GM12892 (cell line): ENCODE data around the gene CABYR.

Experiments used
- POLR2A ChIP-seq: IDR thresholded peaks from 2 replicates; pipeline ENCODE4 v1.6.1; 2011; ENCODE audit warnings: low read depth, low read length, control low read depth
- POLR2AphosphoS5 ChIP-seq: IDR thresholded peaks from 2 replicates; pipeline ENCODE4 v1.6.1; 2011; ENCODE audit warnings: low read depth, low read length, control low read depth
- TAF1 ChIP-seq: IDR thresholded peaks from 2 replicates; pipeline ENCODE4 v1.6.1; 2011; ENCODE audit warnings: low read depth, mild to moderate bottlenecking, control low read depth, low read length, borderline replicate concordance

DNA sequence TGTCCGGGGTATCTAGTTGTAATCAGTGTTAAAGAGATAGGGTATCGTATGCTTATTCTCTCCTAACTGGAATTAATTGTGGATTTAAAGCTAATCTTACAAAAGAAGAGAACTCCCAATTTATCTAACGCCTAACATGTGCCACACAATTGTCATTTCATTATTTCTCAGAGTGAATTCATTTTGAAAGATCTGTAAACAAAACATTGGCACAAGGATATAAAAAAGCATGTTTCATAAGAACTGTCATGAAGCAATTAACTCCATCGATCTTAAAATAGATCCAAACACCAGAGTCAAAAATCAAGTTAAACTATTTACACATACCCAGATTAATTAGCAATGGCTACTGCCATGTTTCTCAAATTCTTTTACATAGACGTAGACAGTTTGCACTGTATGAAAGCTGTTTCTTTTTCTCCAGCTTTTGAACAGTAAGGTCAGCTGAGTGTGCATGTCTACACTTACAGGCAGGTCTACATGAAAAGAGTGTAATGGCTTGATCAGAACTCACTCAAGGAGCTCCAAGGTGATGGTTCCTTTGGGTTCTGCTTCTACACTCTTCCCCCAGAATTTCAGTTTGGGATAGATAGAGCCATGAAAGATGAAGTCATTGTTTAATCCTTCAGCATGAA lies 38.8 kb downstream of the CABYR start:
- TF ChIP-seq POLR2A (no peak), POLR2AphosphoS5 (no peak), TAF1 (no peak)
